T-helper 2 cell treated with Interferon-gamma antibody and Interleukin-4, amounts not matched to agents 5 μg/mL and 100 μg/mL, for 36 hours (primary cell): ENCODE measurements around the gene CCDC170.

ENCODE experiments used
- DNase-seq: peaks from one replicate; pipeline ENCODE4 v3.0.0; 2021; ENCODE audit warnings: low spot score
- H3K27ac Mint-ChIP-seq: one replicate; pipeline ENCODE4 v1.8.0; 2021; ENCODE audit warnings: mild to moderate bottlenecking, mixed read lengths
- H3K27me3 Mint-ChIP-seq: one replicate; pipeline ENCODE4 v1.8.0; 2021; ENCODE audit warnings: low read depth, mixed read lengths
- H3K36me3 Mint-ChIP-seq: one replicate; pipeline ENCODE4 v1.8.0; 2021; ENCODE audit warnings: low read depth, mixed read lengths
- H3K4me1 Mint-ChIP-seq: one replicate; pipeline ENCODE4 v1.8.0; 2021; ENCODE audit warnings: low read depth, mixed read lengths
- H3K4me3 Mint-ChIP-seq: one replicate; pipeline ENCODE4 v1.8.0; 2022; ENCODE audit warnings: mild to moderate bottlenecking, moderate library complexity, mixed read lengths
- H3K9me3 Mint-ChIP-seq: one replicate; pipeline ENCODE4 v1.8.0; 2021; ENCODE audit warnings: mixed read lengths

CCDC170 gene

DNA sequence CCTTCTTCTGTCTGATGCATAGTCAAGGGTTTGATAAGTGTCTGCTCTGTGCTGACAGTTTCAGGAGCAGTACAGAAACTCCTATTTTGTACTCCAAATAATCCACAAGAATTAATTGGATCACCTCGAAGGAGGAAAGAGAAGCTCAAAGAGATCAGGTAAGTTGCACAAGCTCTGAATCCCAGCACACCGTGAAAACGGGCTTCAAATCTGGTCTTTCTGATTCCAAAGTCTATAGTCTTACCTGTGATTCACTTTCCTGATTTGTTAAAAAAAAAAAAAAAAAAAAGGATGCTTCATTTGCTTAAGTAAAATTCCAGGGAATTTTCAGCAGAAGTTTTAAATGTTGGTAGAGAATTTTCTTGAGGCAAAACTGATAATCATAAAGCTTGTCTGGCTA, 157.8 kb downstream of the CCDC170 start:
- no peak overlapping the region for H3K4me3 Mint-ChIP-seq
- peaks cover 12% of the 10 kb centered on the region for H3K9me3 Mint-ChIP-seq
- no peaks in the 10 kb centered on the region for H3K4me1 Mint-ChIP-seq
- no peaks in the 10 kb centered on the region for H3K36me3 Mint-ChIP-seq
- no peak overlapping the region for H3K27ac Mint-ChIP-seq
- DNase-seq = no peak
- H3K27me3 Mint-ChIP-seq = peaks cover 11% of the 10 kb centered on the region

DNA sequence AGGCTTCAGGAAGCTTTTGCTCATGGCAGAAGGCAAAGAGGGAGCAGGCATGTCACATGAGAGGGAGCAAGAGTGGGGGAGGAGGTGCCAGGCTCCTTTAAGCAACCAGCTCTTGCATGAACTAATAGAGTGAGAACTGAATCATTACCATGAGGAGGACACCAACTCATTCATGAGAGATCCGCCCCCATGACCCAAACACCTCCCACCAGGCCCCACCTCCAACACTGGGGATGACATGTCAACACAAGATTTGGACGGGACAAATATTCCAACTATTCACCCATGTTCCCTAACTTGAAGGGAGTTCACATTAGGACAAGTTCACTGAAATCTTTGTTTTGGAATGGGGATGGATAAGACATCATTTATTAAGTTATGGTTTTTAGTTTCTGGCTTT, 158.5 kb downstream of the CCDC170 start:
- peaks cover 12% of the 10 kb centered on the region for H3K9me3 Mint-ChIP-seq
- DNase-seq = no peak
- no peak overlapping the region for H3K4me3 Mint-ChIP-seq
- H3K27ac Mint-ChIP-seq = no peak overlapping the region
- H3K36me3 Mint-ChIP-seq = no peaks in the 10 kb centered on the region
- peaks cover 7% of the 10 kb centered on the region for H3K27me3 Mint-ChIP-seq
- no peaks in the 10 kb centered on the region for H3K4me1 Mint-ChIP-seq

DNA sequence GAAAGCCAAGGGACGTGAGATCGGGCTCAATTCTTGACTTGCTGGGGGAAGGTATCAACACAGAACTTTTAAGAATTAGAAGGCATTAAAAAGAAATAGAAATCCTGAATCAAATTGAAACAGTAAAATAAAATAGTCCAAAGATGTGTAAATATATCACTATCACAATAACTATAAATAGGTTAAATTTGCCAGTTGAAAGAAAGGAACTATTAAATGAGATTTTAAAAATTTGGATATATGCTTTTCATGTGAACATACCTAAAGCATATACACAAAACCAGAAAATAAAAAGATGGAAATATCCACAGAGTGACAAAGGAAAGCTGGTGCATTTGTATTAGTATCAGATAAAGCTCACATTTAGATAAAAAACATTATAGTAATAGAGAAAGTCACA, 161.3 kb downstream of the CCDC170 start:
- H3K4me3 Mint-ChIP-seq = no peak overlapping the region
- no peaks in the 10 kb centered on the region for H3K36me3 Mint-ChIP-seq
- DNase-seq = no peak
- no peaks in the 10 kb centered on the region for H3K4me1 Mint-ChIP-seq
- H3K27ac Mint-ChIP-seq = no peak overlapping the region
- peaks cover 5% of the 10 kb centered on the region for H3K27me3 Mint-ChIP-seq
- peaks cover 12% of the 10 kb centered on the region for H3K9me3 Mint-ChIP-seq

DNA sequence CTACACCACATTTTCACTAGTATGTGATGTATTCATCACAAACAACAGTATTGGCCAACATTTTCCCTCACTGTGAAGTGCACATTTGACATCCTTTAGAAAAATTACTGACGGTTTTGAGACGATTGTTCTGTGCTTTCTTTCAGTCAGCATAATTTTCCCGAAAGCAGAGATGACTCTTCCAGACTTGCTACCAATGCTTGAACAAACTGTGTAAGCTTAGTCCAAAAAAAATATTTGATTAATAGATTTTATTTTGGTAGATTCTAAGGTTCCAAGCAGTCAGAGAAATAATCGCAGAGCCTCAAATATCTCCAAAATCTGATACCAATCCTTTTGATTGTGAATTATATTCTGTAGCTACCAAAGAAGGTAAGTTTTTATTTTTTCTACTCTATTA, 162.6 kb downstream of the CCDC170 start:
- no peaks in the 10 kb centered on the region for H3K36me3 Mint-ChIP-seq
- DNase-seq = no peak
- H3K9me3 Mint-ChIP-seq = peaks cover 12% of the 10 kb centered on the region
- peaks cover 8% of the 10 kb centered on the region for H3K27me3 Mint-ChIP-seq
- H3K4me1 Mint-ChIP-seq = no peaks in the 10 kb centered on the region
- no peak overlapping the region for H3K4me3 Mint-ChIP-seq
- no peak overlapping the region for H3K27ac Mint-ChIP-seq

DNA sequence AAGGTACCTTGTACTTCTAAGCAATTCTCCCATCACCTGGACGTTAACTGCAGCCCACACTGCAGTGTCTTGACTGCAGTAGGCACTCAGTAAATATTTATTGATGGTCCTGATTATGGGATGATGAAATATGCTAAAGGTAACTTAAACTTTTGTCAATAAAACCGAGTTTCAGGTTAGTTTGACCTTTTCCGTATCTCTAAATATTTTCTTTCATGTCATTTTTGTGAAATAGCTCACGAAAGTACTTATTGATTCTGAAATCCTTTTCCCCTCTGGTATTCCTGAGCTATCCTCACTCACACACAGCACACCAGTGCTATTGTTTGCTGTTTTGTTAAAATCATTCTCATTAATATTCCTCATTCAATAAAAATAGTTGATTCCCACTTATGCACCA, 164.3 kb downstream of the CCDC170 start:
- Mint-ChIP-seq H3K4me3 (no peak overlapping the region), H3K4me1 (no peaks in the 10 kb centered on the region), H3K36me3 (no peaks in the 10 kb centered on the region), H3K27me3 (peaks cover 8% of the 10 kb centered on the region), H3K27ac (no peak overlapping the region), H3K9me3 (peaks cover 12% of the 10 kb centered on the region)
- no peak for DNase-seq

DNA sequence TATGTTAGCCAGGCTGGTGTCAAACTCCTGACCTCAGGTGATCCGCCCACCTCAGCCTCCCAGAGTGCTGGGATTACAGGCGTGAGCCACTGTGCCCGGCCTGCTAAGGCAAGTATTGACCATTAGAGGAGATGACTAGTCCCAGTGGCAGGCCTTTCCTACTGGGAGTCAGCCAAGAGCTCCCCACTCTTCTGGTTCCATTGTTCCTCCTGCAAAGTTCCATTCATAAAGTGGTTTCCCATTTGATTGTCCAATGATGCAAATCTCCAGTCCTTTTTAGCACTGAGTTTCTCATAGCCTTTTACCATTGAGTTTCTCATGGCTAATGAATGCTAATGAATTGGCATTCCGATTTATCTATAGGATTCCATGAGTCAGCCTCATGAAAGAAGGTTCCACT, 165.4 kb downstream of the CCDC170 start:
- no peak for DNase-seq
- Mint-ChIP-seq H3K27ac (no peak overlapping the region), H3K9me3 (peaks cover 12% of the 10 kb centered on the region), H3K27me3 (peaks cover 12% of the 10 kb centered on the region), H3K4me3 (no peak overlapping the region), H3K36me3 (no peaks in the 10 kb centered on the region), H3K4me1 (no peaks in the 10 kb centered on the region)

DNA sequence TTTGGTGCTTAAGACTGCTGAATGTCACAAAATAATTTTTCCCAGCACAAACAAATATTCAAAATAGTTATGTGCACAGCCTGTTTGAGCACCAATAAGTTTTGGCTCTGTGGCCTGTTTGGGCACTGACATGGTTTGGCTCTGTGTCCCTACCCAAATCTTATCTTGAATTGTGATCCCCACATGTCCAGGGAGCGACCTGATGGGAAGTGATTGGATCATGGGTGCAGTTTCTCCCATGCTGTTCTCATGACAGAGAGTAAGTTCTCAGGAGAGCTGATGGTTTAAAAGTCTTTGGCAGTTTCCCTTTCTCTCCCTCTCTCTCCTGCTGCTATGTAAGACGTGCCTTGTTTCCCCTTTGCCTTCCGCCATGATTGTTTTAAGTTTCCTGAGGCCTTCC, 167.7 kb downstream of the CCDC170 start:
- Mint-ChIP-seq H3K27ac (no peak overlapping the region), H3K27me3 (peaks cover 22% of the 10 kb centered on the region), H3K9me3 (no peaks in the 10 kb centered on the region), H3K4me1 (no peaks in the 10 kb centered on the region), H3K36me3 (no peaks in the 10 kb centered on the region), H3K4me3 (no peak overlapping the region)
- DNase-seq = no peak

DNA sequence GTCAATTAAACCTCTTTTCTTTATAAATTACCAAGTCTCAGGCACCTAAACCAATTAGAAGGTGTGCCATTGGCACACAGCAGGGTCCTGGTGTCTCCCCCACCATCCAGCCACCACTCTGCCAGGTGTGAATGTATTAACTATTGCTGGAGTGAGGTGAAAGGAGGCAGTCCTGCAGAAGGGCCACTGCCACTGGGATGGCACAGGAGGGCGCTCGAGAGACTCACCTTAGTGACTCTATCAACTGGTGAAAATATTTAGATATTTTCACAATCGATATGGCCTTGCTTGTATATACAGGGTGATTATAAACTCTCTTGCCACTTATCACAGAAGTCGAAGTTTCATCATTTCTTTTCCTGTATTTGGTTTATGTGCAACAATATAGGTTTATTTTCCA, 168.1 kb downstream of the CCDC170 start:
- no peaks in the 10 kb centered on the region for H3K4me1 Mint-ChIP-seq
- no peaks in the 10 kb centered on the region for H3K9me3 Mint-ChIP-seq
- H3K27me3 Mint-ChIP-seq = peaks cover 22% of the 10 kb centered on the region
- H3K27ac Mint-ChIP-seq = no peak overlapping the region
- H3K4me3 Mint-ChIP-seq = no peak overlapping the region
- DNase-seq = no peak
- no peaks in the 10 kb centered on the region for H3K36me3 Mint-ChIP-seq

DNA sequence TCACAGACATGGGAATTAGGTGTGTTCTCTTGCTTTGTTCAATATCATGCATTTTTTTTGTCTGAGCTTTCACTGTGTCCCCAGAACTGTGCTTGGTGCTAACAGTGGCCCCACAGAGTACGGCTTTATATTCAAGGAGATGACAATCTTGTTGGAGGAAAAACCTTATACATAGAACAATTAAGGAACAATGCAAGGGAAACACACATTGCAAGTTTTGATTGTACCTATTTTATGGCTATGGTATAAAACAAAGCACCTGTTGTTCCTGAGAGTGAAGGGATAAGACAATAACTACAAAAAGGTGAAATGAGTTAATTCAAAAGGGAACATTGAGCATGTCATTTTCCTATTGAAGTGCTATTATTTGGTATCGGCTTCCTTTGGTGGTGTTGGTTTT, 169.7 kb downstream of the CCDC170 start:
- Mint-ChIP-seq H3K36me3 (no peaks in the 10 kb centered on the region), H3K9me3 (no peaks in the 10 kb centered on the region), H3K27me3 (peaks cover 22% of the 10 kb centered on the region), H3K4me1 (no peaks in the 10 kb centered on the region), H3K4me3 (no peak overlapping the region), H3K27ac (no peak overlapping the region)
- DNase-seq = no peak

DNA sequence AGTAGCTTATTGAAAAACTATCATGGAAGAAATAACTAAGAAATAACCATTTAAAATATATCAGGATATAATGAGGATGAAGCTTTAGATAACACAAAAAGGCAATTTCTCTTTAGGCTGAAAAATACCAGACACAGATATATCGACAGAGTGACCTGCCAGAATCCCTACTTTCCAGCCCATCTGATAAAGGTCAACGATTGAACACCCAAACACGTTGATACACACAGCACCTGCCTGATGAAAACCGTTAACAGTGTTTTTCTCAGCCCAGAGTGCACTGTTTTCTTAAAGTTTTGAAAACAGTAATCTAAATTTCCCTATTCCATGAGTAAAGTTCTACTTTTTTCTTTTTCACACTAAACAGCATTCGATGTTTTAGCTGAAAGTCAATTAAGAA, 170.6 kb downstream of the CCDC170 start:
- H3K36me3 Mint-ChIP-seq = no peaks in the 10 kb centered on the region
- DNase-seq = no peak
- no peaks in the 10 kb centered on the region for H3K9me3 Mint-ChIP-seq
- no peak overlapping the region for H3K27ac Mint-ChIP-seq
- peaks cover 22% of the 10 kb centered on the region for H3K27me3 Mint-ChIP-seq
- no peaks in the 10 kb centered on the region for H3K4me1 Mint-ChIP-seq
- H3K4me3 Mint-ChIP-seq = no peak overlapping the region

DNA sequence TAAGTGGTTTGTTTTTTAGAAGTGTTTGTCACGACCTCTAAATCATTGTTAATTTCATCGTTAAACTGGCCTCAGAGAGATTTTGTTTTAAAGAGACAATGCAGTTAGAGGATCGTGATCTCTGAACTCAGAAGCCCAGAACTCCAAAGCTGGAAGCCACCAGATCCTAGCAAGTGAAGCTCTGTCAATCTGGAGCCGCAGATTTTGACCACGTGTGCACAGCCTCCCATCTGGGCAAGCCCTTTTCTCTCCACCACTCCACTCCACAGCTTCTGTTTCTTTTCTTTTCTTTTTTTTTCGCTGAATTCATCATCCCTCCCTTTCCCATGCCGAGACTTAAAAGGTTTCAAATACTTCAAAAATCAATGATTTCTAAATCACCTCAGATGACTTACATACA, 171.5 kb downstream of the CCDC170 start:
- Mint-ChIP-seq H3K9me3 (no peaks in the 10 kb centered on the region), H3K27me3 (peaks cover 19% of the 10 kb centered on the region), H3K4me3 (no peak overlapping the region), H3K27ac (no peak overlapping the region), H3K4me1 (no peaks in the 10 kb centered on the region), H3K36me3 (no peaks in the 10 kb centered on the region)
- DNase-seq = no peak

DNA sequence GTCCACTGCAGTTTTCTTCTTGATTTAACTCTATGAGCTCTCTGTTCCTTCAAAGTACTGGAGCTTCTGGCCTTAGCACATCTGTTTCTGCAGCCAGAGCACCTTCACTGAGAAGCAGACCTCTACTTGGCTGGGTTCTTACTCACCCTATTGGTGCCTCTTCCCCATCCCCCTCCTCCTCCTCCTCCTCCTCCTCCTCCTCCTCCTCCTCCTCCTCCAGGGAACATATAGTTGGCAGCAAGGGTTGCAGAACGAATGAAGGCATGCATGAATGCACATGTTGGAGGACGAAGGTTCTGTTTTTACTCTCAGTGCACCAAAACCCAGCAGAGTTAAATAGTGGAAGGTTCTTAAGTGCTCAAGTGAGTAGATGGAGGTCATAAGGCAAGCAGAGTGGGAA, 172.7 kb downstream of the CCDC170 start:
- Mint-ChIP-seq H3K4me3 (no peak overlapping the region), H3K27me3 (peaks cover 18% of the 10 kb centered on the region), H3K9me3 (no peaks in the 10 kb centered on the region), H3K27ac (no peak overlapping the region), H3K4me1 (no peaks in the 10 kb centered on the region), H3K36me3 (no peaks in the 10 kb centered on the region)
- DNase-seq = no peak

DNA sequence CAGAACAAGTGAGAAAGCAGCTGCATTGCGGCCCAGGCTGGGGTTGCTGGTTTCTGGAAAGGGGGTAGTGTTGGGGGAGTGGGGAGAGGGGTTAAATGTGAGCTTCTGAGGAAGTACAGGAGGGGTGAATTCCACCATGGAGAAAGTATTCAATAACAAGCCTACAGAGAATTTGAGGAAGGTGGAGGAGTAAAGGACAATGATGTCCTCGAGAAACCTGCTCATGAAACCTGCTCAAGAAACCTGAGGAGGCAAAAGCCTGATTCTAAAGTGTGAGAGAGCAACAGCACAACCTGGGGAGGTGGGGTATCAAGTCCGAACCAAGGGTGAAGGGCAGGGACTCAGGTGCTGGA, 175.4 kb downstream of the CCDC170 start:
- no peaks in the 10 kb centered on the region for H3K36me3 Mint-ChIP-seq
- no peaks in the 10 kb centered on the region for H3K9me3 Mint-ChIP-seq
- no peak overlapping the region for H3K27ac Mint-ChIP-seq
- H3K27me3 Mint-ChIP-seq = peaks cover 14% of the 10 kb centered on the region
- H3K4me3 Mint-ChIP-seq = no peak overlapping the region
- no peak for DNase-seq
- no peaks in the 10 kb centered on the region for H3K4me1 Mint-ChIP-seq

DNA sequence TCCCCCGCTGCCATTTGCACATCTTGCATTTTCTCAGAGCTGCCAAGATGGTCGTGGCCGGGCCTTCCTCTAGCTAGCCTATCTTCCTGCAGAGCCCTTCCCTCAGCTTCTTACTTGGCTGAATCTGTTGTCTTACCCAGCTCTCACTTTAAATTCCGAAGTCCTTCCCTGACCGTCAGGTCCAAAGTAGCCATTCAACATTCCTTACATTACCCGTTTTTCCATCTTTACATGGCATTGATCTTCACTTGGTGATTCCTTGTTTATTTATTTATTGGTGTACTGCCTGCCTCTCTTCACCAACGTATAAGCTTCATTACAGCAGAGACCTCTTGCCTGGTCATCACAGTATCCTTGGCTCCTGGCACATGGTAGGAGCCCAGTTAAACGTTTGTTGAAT, 176.3 kb downstream of the CCDC170 start:
- Mint-ChIP-seq H3K27ac (no peak overlapping the region), H3K4me1 (no peaks in the 10 kb centered on the region), H3K4me3 (no peak overlapping the region), H3K36me3 (no peaks in the 10 kb centered on the region), H3K27me3 (peaks cover 11% of the 10 kb centered on the region), H3K9me3 (no peaks in the 10 kb centered on the region)
- DNase-seq = no peak
